ENCODE results near the gene ST6GALNAC1.

- TF ChIP-seq CTCF (IDR thresholded peaks at IDR 0.05; ENCODE audit: insufficient read depth, low read length, poor library complexity, severe bottlenecking): no peak
- TF ChIP-seq EZH2phosphoT487 (conservative IDR thresholded peaks at IDR 0.05; ENCODE audit: low read length): no peak
Measured at GRCh38 chr17:76576189-76576588, 67.4 kb downstream of the ST6GALNAC1 start.
